T-helper 1 cell treated with Interleukin-12 subunit alpha and Interleukin-12 subunit beta and Interleukin-4 antibody, amounts not matched to agents 30 μg/mL and 1 μg/mL, for 36 hours (primary cell): ENCODE results near the gene LAMA5.

Experiments
- H3K27ac Mint-ChIP-seq: one replicate; pipeline ENCODE4 v1.8.0; 2021; ENCODE audit warnings: mild to moderate bottlenecking, mixed read lengths
- H3K27me3 Mint-ChIP-seq: one replicate; pipeline ENCODE4 v1.8.0; 2021; ENCODE audit warnings: low read depth, mixed read lengths
- H3K36me3 Mint-ChIP-seq: one replicate; pipeline ENCODE4 v1.8.0; 2021; ENCODE audit warnings: low read depth, mixed read lengths
- H3K4me1 Mint-ChIP-seq: one replicate; pipeline ENCODE4 v1.8.0; 2021; ENCODE audit warnings: low read depth, mixed read lengths
- H3K4me3 Mint-ChIP-seq: one replicate; pipeline ENCODE4 v1.8.0; 2021; ENCODE audit warnings: mild to moderate bottlenecking, moderate library complexity, mixed read lengths
- H3K9me3 Mint-ChIP-seq: one replicate; pipeline ENCODE4 v1.8.0; 2021; ENCODE audit warnings: mixed read lengths

LAMA5 gene

DNA sequence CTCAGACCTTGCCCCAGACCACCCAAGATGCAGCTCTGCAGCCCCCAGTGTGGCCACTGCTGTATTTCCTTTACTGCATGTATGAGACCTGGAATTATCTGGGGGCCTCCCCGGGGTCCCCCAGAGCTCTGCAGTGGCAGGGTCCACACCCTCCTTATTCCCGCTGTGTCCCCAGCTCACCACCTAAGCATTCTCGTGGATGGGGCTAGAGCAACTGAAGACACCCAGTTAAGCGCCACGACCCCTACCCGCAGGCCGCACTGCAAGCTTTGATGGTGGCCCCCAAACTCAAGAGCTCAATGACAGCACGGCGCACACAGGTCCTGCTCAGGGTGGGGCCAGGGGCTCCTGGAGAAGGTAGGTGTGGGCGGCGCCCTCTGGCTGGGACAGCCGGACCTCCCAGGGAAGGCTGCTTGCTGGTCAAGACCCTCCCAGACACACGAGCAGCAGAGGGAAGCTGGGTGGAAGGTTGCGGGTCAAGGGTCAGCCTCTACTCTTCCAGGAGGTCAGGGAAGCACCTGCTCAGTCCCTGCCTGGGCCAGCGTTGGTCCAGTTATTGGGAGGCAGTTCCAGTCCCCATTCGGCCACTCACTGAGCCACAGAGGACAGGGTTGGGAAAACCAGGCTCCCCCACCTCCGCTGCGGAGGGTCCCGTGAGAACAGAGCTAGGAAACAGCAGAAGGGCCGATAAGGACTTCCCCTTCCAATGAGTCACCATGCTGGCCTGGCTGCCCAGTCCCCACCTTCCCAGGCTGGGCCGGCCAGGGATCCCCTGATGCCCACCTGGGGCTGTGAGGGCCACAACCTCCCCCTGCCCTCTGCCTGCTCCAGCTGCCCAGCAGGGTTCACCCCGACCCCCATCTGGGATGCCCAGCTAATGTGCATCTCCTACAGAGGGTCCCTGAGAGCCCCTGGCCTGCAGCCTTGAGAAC, 2.9 kb downstream of the LAMA5 start:
- H3K9me3 Mint-ChIP-seq, result no peaks in the 10 kb centered on the region
- peaks cover 23% of the 10 kb centered on the region for H3K27me3 Mint-ChIP-seq
- no peak overlapping the region for H3K4me3 Mint-ChIP-seq
- no peaks in the 10 kb centered on the region for H3K36me3 Mint-ChIP-seq
- no peak overlapping the region for H3K27ac Mint-ChIP-seq
- H3K4me1 Mint-ChIP-seq, result no peaks in the 10 kb centered on the region

DNA sequence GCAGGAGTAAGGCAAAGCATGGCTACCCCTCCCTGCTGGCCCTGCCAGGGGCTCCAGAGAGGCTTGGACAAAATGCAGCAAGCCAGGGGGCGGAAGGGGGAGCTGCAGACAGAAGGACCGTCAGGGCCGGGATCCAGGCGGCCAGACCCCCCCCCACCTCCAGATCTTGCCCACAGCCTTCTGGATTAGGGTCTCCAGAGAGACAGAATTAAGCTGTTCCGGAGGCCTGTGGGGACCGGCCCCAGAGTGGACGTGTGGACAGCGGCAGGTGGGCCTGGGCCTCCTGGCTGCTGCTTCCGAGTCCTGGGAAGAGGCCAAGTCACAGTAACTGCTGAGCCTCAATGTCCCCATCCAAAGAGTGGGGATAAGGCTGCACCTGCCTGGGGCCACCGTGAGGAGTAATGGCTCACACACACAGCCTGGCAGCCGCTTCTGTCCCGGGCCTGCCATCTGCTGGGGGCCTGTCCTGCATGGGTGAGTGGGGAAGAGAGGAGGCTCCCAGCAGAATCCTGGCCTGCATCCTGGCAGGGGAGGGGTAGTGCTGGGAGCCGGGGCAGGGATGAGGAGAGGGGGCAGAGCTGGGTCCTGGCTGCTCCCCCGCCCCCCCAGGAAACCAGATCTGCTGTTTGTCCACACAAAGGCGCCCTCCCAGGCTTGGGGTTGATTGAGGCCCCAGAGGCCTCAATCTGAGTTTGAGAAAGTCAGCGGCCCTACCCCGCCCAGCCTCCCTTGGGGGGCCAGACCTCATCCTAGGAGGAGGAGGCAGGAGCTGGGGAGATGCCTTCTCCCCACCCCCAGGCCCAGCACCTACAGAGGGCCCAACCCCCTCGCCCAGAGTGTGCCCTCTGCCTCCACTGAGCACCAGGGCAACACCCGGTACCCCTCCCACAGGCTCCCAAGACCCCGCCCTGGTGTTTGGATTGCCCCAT, 3.9 kb downstream of the LAMA5 start:
- Mint-ChIP-seq H3K9me3 (no peaks in the 10 kb centered on the region), H3K4me3 (no peak overlapping the region), H3K36me3 (no peaks in the 10 kb centered on the region)

DNA sequence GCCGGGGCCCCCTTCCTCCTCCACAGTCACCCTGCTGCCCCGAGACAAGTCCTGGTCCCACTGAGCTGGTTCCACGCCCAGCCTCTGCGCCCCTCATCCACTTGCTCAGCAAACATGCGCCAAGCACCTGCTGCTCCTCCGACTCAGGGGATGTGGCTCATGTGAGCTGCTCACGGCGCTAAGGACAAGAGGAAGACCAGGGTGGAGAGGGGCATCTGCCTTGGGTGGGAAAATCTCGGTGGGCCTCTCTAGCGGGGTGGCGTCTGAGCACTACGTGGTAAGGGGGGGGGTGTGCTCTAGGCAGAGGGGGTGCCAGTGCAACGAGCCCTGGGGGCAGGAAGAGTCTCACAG, 4.5 kb downstream of the LAMA5 start:
- no peaks in the 10 kb centered on the region for H3K36me3 Mint-ChIP-seq
- H3K27ac Mint-ChIP-seq, result no peak overlapping the region
- no peaks in the 10 kb centered on the region for H3K9me3 Mint-ChIP-seq
- no peak overlapping the region for H3K4me3 Mint-ChIP-seq
- H3K27me3 Mint-ChIP-seq, result peaks cover 12% of the 10 kb centered on the region
- H3K4me1 Mint-ChIP-seq, result no peaks in the 10 kb centered on the region

More for the DNA sequence above, 3.9 kb downstream of the LAMA5 start:
- H3K27ac Mint-ChIP-seq, result no peak overlapping the region
- peaks cover 16% of the 10 kb centered on the region for H3K27me3 Mint-ChIP-seq
- H3K4me1 Mint-ChIP-seq, result no peaks in the 10 kb centered on the region

- Mint-ChIP-seq H3K27ac (no peak overlapping the region), H3K9me3 (no peaks in the 10 kb centered on the region), H3K4me1 (no peaks in the 10 kb centered on the region), H3K4me3 (no peak overlapping the region), H3K27me3 (peaks cover 11% of the 10 kb centered on the region), H3K36me3 (no peaks in the 10 kb centered on the region)
Observed at GRCh38 chr20:62361799-62362589, 5.1 kb downstream of the LAMA5 start.

DNA sequence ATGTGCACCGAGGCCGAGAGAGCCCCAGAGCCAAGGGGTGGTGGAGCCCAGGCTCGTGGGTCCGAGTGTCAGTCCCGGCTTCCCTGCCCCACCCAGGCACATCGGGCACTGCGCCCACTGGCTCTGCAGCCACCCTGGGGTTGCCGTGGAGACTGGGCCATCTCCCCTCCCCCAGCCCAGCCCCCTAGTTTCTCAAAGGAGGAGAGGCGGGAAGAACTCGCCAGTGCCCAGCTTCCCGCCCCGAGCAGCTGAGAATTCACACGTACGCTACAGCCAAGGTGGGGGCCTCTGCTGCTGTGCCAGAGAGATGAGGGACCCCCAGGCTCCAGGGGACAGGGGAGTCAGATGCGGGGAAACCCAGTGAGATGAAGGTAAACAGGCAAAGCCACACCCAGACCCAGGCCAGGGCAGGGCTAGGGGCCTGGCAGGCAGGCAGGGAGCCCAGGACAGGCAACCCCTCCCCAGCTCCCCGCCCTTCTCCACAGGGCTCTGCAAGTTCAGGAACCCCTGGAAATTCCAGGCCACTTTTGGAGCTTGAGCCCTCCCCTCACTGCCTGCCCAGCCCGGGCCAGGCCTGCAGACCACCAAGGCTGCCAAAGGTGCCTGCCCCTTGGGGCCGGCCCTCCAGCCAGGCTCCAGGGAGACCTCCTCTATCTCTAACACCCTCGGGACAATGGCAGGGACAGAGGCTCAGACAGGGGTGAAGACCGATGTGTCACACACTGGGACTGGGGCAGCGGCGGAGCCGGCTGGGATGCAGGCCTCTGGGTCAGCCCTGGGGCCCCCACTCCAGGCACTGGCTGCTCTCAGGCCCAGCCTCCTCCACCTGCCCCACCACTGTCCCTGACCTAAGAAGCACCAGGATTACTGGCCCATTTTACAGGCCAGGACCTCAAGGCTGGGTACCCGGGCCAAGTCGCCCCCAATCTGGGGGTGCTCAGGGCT, 6.0 kb downstream of the LAMA5 start:
- Mint-ChIP-seq H3K4me3 (no peak overlapping the region), H3K4me1 (no peaks in the 10 kb centered on the region), H3K36me3 (no peaks in the 10 kb centered on the region), H3K27ac (no peak overlapping the region), H3K9me3 (no peaks in the 10 kb centered on the region), H3K27me3 (peaks cover 9% of the 10 kb centered on the region)

- no peak overlapping the region for H3K27ac Mint-ChIP-seq
- H3K9me3 Mint-ChIP-seq, result no peaks in the 10 kb centered on the region
- H3K4me1 Mint-ChIP-seq, result no peaks in the 10 kb centered on the region
- no peak overlapping the region for H3K4me3 Mint-ChIP-seq
- H3K36me3 Mint-ChIP-seq, result no peaks in the 10 kb centered on the region
- H3K27me3 Mint-ChIP-seq, result no peaks in the 10 kb centered on the region
Observed at GRCh38 chr20:62359491-62360121, 7.5 kb downstream of the LAMA5 start.

DNA sequence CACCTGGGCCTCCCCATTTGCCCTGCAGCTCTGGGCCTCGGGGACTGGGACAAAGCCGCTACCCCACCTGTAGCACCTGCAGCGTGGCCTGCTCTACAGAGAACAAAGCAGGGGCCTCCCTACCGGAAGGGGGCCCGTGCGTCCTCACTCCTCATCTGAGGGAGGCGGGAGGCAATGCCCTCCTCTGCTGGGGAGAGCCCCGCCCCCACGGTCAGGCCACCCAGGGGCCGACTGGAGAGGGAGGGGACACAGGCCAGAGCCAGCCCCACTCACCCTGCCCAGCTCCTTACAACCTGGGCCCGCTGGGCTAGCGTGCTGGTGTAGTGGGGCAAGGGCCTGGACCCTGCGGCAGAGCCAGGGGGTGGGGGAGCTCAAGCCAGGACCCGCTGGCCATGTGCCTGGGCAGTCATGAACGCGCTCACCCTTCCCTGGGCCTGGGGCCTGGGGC, 8.0 kb downstream of the LAMA5 start:
- no peak overlapping the region for H3K27ac Mint-ChIP-seq
- no peaks in the 10 kb centered on the region for H3K36me3 Mint-ChIP-seq
- H3K4me1 Mint-ChIP-seq, result no peaks in the 10 kb centered on the region
- no peaks in the 10 kb centered on the region for H3K27me3 Mint-ChIP-seq
- no peaks in the 10 kb centered on the region for H3K9me3 Mint-ChIP-seq
- no peak overlapping the region for H3K4me3 Mint-ChIP-seq

GRCh38 chr20:62358171-62359042, 8.7 kb downstream of the LAMA5 start:
- H3K36me3 Mint-ChIP-seq, result no peaks in the 10 kb centered on the region

GRCh38 chr20:62357681-62358080, 9.4 kb downstream of the LAMA5 start:
- Mint-ChIP-seq H3K9me3 (no peaks in the 10 kb centered on the region), H3K27ac (no peak overlapping the region), H3K4me3 (no peak overlapping the region), H3K4me1 (no peaks in the 10 kb centered on the region), H3K36me3 (no peaks in the 10 kb centered on the region), H3K27me3 (no peaks in the 10 kb centered on the region)

More at GRCh38 chr20:62358171-62359042, 8.7 kb downstream of the LAMA5 start:
- Mint-ChIP-seq H3K4me3 (no peak overlapping the region), H3K9me3 (no peaks in the 10 kb centered on the region), H3K27me3 (no peaks in the 10 kb centered on the region), H3K4me1 (no peaks in the 10 kb centered on the region), H3K27ac (no peak overlapping the region)

DNA sequence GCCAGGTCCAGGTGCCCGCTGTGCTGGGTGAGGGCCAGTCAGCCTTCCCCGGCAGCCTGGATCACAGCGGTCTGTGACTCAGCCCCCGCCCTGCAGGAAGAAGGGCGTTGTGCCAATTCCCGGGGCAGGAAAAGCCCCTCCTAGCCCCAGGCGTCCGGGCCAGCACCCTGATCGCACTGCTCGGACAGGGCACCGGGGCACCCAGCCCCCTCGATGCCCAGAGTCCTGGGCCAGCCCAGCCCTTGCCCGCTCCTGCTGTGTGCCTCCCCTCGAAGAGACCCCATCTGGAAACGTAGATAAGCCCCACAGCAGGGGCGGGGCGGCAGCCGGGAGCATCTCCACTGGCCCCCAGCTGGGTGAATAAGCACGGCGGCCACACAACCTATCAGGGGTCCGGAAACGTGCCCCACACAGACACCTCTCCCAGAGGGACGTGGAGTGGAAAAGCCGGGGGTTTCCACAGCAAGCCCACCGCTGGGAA, 9.9 kb downstream of the LAMA5 start:
- H3K4me1 Mint-ChIP-seq, result no peaks in the 10 kb centered on the region
- no peaks in the 10 kb centered on the region for H3K27me3 Mint-ChIP-seq
- no peaks in the 10 kb centered on the region for H3K36me3 Mint-ChIP-seq
- no peak overlapping the region for H3K27ac Mint-ChIP-seq
- no peaks in the 10 kb centered on the region for H3K9me3 Mint-ChIP-seq
- no peak overlapping the region for H3K4me3 Mint-ChIP-seq

DNA sequence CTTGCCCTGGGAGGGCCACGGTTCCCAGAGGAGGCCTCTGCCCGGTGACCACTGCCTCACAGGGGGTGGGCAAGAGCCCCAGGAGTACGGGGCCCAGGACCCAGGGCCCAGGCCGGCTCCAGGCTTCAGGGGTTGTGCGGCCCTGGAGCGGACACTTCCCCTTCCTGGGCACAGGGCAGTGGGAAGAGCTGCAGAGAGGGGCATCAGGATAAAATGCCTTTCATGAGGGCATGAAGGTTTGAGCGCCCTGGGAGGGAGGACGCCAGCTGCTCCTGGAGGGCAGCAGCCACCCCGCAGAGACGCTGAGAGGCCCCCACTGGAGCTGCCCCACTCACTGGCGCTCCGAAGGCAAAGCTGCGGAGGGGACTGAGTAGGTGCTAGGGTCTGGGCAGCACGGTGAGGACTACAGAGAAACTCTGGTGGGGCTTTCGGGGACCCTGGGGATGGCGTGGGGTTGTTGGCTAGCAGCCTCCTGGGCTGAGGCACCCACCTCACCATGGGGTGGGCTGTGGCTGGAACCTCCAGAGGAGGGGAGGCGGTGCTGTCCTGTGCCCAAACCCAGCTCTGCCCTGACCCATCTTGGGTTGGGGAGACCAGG, 10.4 kb downstream of the LAMA5 start:
- Mint-ChIP-seq H3K4me1 (no peaks in the 10 kb centered on the region), H3K36me3 (no peaks in the 10 kb centered on the region), H3K27ac (no peak overlapping the region), H3K9me3 (no peaks in the 10 kb centered on the region), H3K27me3 (no peaks in the 10 kb centered on the region), H3K4me3 (no peak overlapping the region)
